Activated gamma-delta T cell (primary cell): ENCODE measurements around the gene IGF1R.
A peak's percentile ranks its signal among the peaks of the same experiment; 100 is the strongest.
"Not testable (repeated sequence)": the region's sequence is repeated elsewhere in the genome, so short reads cannot be mapped to it uniquely, and the experiment has no call there.

Experiments used
- DNase-seq: peaks from one replicate; lab custom pipeline; 2025; lab: John Stamatoyannopoulos, UW
- total RNA-seq, 2 donors: gene quantifications; one replicate each; lab custom pipeline; 2026; lab: John Stamatoyannopoulos, UW

Gene IGF1R
- 34.8 to 86.3 reads per million in 2 donors for total RNA-seq

GRCh38 chr15:98647774-98648653, at the start of gene IGF1R:
Gene IGF1R (plus strand): TSS chr15:98648539. CDS start chr15:98649582, 1,043 bp downstream.
- peak; percentile 66 for DNase-seq

GRCh38 chr15:98599909-98600691, 48.2 kb upstream of the IGF1R start:
- DNase-seq: no peak

- no peak for DNase-seq
Measured at GRCh38 chr15:98604983-98605382, 43.4 kb upstream of the IGF1R start.

DNA sequence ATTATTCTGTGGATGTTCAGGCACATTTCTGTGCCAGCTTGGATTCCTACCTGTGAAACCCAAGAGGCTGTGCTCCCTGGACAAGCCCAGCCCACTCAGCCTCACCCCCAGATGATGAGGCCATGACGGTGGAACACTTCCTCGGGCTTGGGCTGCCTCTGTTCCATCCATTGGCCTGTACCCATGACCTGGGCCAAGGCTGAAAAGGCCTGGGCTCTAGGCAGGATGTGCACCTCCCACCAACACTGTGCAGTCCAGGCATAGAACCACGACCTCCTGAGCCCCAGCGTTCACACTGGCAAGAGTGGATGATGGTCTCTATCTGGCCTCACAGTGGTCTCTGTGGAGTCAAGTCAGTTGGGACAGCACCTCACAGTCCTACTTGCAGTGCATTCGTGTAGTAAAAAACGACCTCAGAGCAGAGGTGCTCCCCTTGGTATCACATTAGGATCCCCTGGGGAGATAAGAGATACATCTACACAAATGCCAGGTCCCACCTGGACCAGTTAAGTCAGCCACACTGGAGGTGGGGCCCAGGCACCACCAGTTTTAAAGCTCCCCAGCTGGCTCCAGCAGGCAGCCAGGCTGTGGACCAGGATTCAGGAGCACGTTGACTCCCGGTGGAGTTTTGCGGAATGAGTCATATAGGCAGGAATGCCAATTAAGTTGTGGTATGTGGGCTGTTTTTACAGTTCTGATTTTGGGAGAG, 39.0 kb upstream of the IGF1R start:
- no peak for DNase-seq

DNA sequence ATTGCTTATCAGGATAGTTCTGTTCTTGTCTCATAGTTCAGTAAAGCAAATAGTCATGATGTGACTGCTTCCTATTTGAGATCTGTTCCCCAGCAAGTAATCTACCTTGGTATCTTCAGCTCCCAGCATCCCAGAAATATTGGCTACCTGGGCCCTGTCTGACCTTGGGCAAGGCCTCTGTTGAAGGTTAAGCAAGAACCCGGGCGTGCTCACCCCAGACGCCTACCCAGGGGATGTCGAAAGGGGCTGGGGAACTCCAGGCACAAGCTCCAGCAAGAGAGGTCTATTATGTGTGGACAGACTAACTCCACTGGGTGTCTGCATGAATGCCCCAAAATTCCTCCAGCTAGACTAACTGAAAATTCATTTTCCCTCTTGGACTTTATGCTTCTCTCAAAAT, 37.3 kb upstream of the IGF1R start:
- no peak for DNase-seq

DNA sequence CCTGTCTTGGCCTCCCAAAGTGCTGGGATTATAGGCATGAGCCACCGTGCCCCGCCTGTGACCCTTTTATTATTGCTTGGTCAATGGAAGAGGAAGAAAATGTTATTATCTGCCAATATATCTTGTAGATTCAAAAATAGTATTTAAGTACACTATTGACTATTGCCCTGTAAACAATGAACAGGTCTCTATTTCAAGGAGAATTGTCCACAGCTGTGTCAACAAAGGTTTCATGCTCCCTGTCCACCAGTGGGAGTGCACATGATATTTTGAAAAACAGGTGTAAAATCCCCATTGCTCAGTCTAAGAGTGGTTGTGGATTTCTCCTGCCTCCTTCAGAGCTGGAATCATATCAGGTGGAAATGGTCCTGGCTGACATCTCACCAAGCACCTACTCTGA, 36.5 kb upstream of the IGF1R start:
- no peak for DNase-seq

DNA sequence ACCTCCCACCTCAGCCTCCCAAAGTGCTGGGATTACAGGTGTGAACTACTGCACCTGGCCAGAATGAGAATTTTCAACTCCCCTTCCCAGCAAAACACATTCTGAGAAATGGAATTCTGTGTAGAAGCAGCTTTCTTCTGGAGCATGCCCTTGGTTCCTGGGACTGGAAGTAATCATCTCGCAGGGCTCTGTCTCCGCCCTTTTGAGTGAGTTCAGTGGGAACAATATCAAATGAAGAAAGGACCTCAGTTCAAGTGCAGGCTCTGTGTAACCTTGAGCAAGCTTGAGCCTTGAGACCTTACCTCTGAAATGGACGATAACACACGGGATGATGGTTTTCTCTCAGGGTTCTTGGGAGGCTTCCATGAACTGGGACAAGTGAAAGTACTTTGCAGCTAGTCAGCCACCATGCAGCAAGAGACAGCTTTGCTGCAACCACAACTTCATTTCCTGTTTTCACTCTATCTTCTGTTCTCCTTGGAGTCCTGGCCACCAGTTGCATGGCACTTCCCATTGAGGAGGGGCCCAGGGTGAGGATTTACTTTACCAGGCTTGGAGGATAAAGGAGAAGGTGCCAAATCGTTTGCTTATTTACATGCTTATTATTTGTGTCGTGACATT, 35.7 kb upstream of the IGF1R start:
- DNase-seq: no peak

DNA sequence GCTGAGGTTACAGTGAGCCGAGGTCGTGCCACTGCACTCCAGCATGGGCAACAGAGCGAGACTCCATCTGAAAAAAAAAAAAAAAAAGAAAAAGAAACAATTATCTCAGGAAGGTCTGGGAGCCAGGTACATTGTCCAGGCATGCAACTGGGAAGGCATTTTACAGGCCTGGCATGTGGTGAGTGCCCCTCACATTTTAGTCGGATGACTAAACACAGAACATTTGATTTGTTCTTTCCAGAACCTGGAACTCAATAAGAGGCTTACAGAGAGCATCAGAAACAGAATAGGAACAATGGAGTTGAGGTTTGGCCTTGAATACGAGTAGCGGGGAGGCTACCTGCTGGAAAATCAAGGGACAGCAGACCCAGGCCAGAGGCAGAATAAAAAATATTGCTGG, 33.7 kb upstream of the IGF1R start:
- DNase-seq: no peak

GRCh38 chr15:98616397-98616796, 31.9 kb upstream of the IGF1R start:
- no peak for DNase-seq

DNA sequence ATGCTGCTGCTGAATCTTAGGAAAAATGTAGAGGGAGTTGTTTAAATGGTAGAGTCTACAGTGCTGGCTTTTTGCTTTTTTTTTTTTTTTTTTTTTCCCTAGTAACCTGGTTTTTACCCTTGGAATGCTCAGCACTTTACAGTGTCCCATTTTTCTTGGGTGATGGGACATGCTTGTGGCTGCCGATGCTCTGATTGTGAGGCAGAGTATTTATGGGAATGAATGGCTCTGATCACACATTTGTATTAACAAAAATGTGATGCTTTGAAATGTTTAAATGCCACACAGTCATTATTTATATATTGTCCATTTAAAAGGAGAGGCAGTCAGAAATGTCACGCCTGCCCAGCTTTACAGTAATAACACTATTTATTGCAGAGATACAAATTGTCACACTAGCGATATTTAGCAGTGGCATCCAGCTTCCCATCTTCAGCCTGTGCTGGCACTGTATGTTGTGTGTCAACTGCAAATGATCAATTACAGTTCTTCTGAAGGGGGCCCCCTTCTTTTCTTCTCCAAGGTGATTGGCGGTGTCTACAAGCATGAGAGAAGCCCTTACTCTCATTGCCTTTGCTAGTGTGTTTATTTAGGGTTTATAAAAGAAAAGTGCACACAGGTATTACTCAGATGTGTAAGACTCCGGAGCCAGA, 30.9 kb upstream of the IGF1R start:
- no peak for DNase-seq

- DNase-seq: not testable (repeated sequence)
Measured at GRCh38 chr15:98618576-98618975, 29.8 kb upstream of the IGF1R start.

GRCh38 chr15:98620020-98620419, 28.3 kb upstream of the IGF1R start:
- DNase-seq: no peak

DNA sequence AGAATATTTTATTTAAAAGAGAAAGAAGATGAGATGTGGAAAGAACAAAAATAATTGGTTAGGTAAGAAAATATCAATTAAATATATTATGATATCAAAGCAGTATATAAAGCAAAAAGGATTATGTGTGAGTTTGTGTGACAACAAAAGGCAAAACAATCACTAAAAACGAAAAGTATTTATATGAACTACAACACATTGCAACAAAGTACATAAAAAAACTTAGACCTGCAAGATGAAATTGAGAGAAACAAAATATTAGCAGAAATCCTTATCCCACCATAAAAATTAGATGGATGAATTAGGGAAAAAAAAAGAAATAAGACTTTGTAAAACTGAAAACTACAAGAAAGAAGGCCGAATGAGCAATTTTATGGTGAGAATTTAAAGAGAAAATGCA, 27.3 kb upstream of the IGF1R start:
- DNase-seq: no peak

- DNase-seq: no peak
Measured at GRCh38 chr15:98625614-98626013, 22.7 kb upstream of the IGF1R start.

DNA sequence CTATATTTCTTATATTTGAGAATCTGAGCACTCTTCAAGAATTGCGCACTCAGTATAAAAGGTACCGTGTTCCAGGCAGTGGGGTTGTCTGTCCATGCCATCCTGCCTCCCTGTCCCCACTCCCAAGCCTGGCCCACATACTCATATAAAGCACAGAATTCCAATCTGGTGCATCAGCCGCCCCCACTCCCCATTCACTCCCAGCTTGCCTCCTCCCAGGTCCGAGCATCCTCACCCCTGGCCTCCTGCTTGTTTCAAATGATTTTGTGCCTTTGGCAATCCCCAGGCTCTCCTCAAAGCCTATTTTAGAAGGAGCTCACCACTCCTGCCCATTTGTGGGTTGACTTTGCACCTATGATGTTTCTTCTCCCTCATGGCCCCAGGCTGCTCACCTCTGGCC, 22.2 kb upstream of the IGF1R start:
- DNase-seq: no peak

DNA sequence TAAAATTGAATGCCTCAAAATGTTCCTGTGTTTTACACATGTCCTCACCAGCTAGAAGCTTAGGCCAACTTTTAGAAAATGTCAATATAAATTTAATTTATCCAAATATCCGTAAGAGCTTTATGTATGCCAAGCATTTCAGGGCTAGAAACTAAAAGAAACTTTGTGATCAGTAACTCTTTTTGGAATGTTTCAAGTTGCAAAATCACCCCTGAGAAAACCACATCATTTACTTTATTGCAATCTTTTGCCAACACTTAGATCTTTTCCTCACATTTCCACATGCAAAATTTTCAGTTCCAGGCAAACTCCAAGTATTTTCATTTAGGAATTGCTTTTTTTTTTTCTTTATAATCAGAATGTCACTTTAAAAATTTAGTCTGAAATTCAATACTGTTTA, 20.1 kb upstream of the IGF1R start:
- no peak for DNase-seq

DNA sequence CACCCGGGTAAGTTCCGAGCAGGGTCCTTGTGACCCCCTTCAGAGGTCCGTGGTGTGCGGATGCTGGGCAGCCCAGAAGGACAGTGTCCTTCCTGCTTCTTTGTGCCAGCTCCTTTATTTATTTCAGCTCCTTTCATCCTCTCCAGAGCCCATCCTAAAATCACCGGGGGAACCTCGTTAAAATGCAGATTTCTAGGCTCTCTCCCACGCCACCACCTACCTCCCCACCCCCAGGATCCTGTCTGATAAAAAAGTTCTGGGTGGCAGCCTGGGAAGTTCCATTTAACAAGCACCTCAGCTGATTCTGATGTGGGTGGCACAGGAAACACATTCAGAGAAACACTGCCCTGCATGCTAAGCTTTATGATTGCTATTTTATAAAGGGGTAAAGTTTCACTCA, 12.5 kb upstream of the IGF1R start:
- no peak for DNase-seq

GRCh38 chr15:98643115-98643514, 5.2 kb upstream of the IGF1R start:
- DNase-seq: no peak

GRCh38 chr15:98646546-98647025, 1.8 kb upstream of the IGF1R start:
- no peak for DNase-seq

DNA sequence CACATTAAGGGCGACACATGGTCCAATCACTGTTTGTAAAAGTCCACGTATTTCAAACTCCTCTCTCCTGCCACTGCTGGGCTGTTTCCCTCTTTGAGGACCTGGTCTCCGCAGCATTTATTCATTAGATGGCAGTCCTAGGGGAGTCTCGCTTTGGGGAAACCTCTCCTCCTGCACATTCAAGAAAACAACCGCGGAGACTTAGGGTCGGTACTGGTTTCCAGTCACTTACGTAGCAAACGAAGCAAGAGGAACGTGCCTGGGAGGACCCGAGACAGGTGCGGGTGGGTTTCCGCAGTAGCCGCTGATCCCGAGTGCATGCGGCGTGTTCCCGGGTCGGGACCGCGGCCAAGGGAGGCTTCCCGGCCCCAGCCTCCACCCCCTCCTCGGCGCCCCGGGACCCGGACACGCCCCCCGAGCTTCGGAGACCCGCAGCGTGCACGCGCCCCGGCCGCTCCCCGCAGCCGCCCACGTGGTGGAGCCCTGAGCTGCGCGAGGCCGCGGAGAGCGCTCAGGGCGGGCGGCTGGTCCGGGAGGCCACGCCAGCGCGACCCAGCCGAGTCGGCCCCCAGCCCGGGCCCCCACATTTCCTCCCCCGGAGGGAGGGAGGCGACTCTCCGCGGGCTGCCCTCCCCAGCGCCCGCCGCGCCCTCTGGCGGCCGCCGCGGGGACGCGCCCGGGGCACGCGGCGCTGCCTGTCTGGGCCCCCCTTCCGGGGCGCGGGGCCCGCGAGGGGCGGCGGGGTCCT, 1.1 kb upstream of the IGF1R start:
- peak; percentile 27 for DNase-seq
